Transverse colon (tissue), 4 donors: ENCODE results near the gene MRPL23. TPM values are rescaled to one million over a fixed set of nuclear protein-coding genes. Genes with fewer than 3 reads are reported as not detected.

Experiments
- DNase-seq: peaks from one replicate; pipeline ENCODE4 v3.0.0-alpha.2; 2019
- H3K27ac ChIP-seq, 4 donors: fragments of 200-600 bp; sonication (generic); 2 replicates each; pipeline ENCODE4 v1.5.1; 2016 to 2018; ENCODE audit warnings: inconsistent platforms in 4 of 4
- H3K27me3 ChIP-seq: fragments of 200-600 bp; sonication (generic); 2 replicates; pipeline ENCODE4 v1.5.1; 2017; ENCODE audit warnings: inconsistent platforms
- H3K36me3 ChIP-seq, 4 donors: fragments of 200-600 bp; sonication (generic); 2 replicates each; pipeline ENCODE4 v1.5.1; 2017 to 2019; ENCODE audit warnings: inconsistent platforms in 4 of 4
- H3K4me1 ChIP-seq, 4 donors: fragments of 200-600 bp; sonication (generic); 2 replicates each; pipeline ENCODE4 v1.5.1; 2017 to 2020; ENCODE audit warnings: inconsistent platforms in 4 of 4
- H3K4me3 ChIP-seq, 4 donors: fragments of 200-600 bp; sonication (generic); 1 replicate in 1 of 4; 2 replicates in 3 of 4; pipeline versions ENCODE4 v1.5.1 to v1.6.1; 2017 to 2019; ENCODE audit warnings: inconsistent platforms in 4 of 4
- H3K9me3 ChIP-seq, 2 donors: fragments of 200-600 bp; sonication (generic); 2 replicates each; pipeline ENCODE4 v1.5.1; 2017 to 2019; ENCODE audit warnings: inconsistent platforms in 2 of 2
- CTCF ChIP-seq, 5 experiments: fragments of 200-600 bp in 3 of 5; fragments of 450-650 bp in 2 of 5; sonication (generic) in 3 of 5; IDR thresholded peaks; 1 replicate in 2 of 5; 2 replicates in 3 of 5; pipeline ENCODE4 v1.5.1; 2016 to 2017; ENCODE audit warnings: antibody characterized with exemption in 5 of 5, inconsistent platforms in 3 of 5, mild to moderate bottlenecking in 2 of 5, moderate library complexity in 1 of 5
- EP300 ChIP-seq: sonication (generic); formaldehyde crosslinking; IDR thresholded peaks from one replicate; pipeline ENCODE4 v1.6.1; 2017; ENCODE audit warnings: antibody characterized with exemption, low read depth
- POLR2A ChIP-seq: fragments of 450-650 bp; IDR thresholded peaks from one replicate; pipeline ENCODE4 v1.6.1; 2016; ENCODE audit warnings: antibody characterized with exemption, mild to moderate bottlenecking, moderate library complexity
- POLR2AphosphoS5 ChIP-seq, 3 donors: sonication (generic); formaldehyde crosslinking; IDR thresholded peaks; one replicate each; pipeline ENCODE4 v1.6.1; 2016; ENCODE audit warnings: antibody characterized with exemption in 3 of 3
- WGBS, 2 donors: methylation state at CpG; one replicate each; pipeline ENCODE4 v1.1.5; 2018; ENCODE audit warnings: low coverage in 1 of 2; 5-methylcytosine and 5-hydroxymethylcytosine counted together
- in situ Hi-C, 4 donors: fragments of 200-750 bp; cut with MboI; loops; one replicate each; pipeline versions ENCODE4 v1.15.0 to v1.15.1; 2017; ENCODE audit warnings: low sequenced_read_pairs in 3 of 4, low pct_ligation_motif_present in 1 of 4, low pct_unique_long_range_greater_than_20kb in 1 of 4
- intact Hi-C: fragments of 100-400 bp; cut with DNase I; formaldehyde crosslinking; loops from one replicate; pipeline ENCODE4 v1.15.1; 2023; ENCODE audit warnings: low total_unique reads
- total RNA-seq, 4 donors: library from RNA; depleted of rRNA; stranded (reverse); fragments of >200 nt; gene quantifications; one replicate each; pipeline ENCODE4 v1.1.0, GENCODE V29; 2016

Gene MRPL23
- total RNA-seq, 4 donors from 2014 or later, result 91.7 to 187 (median 127) TPM

DNA sequence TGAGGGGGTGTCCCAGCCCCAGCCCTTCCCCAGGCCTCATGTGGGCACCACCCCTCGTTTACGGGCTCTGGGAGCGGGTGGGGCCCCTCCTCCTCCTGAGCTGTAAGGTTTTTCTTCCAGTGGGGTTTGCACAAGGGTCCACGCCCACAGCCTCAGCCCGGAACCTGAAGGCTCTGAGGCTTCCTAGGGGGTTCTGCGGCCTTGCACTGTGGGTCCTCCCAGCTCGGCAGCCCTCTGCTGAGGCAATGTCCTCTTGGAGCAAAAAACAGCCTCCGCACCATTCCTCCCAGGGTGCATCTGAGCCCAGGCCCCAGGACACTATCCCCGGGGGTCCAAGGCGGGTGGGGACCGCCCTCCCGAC, 36.4 kb downstream of the MRPL23 start:
- no peak for TF ChIP-seq EP300
- TF ChIP-seq CTCF (IDR thresholded peaks at IDR 0.05), result no peak
- Histone ChIP-seq H3K36me3 (no peaks in the 10 kb centered on the region), H3K27me3 (no peaks in the 10 kb centered on the region), H3K4me3 (no peak overlapping the region), H3K4me1 (no peaks in the 10 kb centered on the region), H3K27ac (no peak overlapping the region), H3K9me3 (no peaks in the 10 kb centered on the region)
- in situ Hi-C loops, result no loop called here
- intact Hi-C loops, result no loop called here
- 60% methylated on average over 11 of the region's 12 CpGs; no CpG with 5 or more reads in 1 of the 2 donors for WGBS, 2 donors
- DNase-seq, result no peak

DNA sequence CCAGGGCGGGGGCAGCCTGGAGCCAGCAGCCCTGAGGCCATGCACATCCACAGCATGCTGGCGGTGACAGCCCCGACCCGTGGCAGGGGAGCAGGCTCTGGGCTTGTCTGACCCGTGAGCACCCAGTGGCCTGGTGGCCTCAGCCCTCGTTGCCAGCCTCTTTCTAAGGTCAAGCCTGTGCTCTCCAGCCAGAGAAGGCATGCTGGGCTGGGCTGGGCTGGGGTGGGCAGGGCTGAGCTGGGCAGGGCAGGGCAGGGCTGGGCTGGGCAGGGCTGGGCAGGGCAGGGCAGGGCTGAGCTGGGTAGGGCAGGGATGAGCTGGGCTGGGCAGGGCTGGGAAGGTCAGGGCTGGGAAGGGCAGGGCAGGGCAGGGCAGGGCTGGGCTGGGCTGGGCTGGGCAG, 39.9 kb downstream of the MRPL23 start:
- no CpG with 5 or more reads among the region's 6 CpGs for WGBS, 2 donors
- H3K4me3 ChIP-seq, result no peak overlapping the region

GRCh38 chr11:1988174-1988573, 41.0 kb downstream of the MRPL23 start:
- Histone ChIP-seq H3K27ac (no peak overlapping the region), H3K4me1 (no peaks in the 10 kb centered on the region), H3K9me3 (no peaks in the 10 kb centered on the region), H3K4me3 (no peak overlapping the region), H3K36me3 (no peaks in the 10 kb centered on the region), H3K27me3 (no peaks in the 10 kb centered on the region)
- no CpG with 5 or more reads among the region's 11 CpGs for WGBS, 2 donors
- in situ Hi-C loops, result no loop called here
- TF ChIP-seq CTCF (IDR thresholded peaks at IDR 0.05) (no peak), POLR2A (no peak)
- DNase-seq, result no peak
- intact Hi-C loops, result no loop called here

More for the DNA sequence above, 39.9 kb downstream of the MRPL23 start:
- Histone ChIP-seq H3K9me3 (no peaks in the 10 kb centered on the region), H3K4me1 (no peaks in the 10 kb centered on the region), H3K36me3 (no peaks in the 10 kb centered on the region), H3K27me3 (no peaks in the 10 kb centered on the region), H3K27ac (no peak overlapping the region)
- TF ChIP-seq CTCF (IDR thresholded peaks at IDR 0.05), result no peak
- no peak for TF ChIP-seq POLR2AphosphoS5 (IDR thresholded peaks at IDR 0.05)
- TF ChIP-seq POLR2A, result no peak
- no peak for TF ChIP-seq EP300
- intact Hi-C loops, result no loop called here
- no peak for DNase-seq
- in situ Hi-C loops, result no loop called here

DNA sequence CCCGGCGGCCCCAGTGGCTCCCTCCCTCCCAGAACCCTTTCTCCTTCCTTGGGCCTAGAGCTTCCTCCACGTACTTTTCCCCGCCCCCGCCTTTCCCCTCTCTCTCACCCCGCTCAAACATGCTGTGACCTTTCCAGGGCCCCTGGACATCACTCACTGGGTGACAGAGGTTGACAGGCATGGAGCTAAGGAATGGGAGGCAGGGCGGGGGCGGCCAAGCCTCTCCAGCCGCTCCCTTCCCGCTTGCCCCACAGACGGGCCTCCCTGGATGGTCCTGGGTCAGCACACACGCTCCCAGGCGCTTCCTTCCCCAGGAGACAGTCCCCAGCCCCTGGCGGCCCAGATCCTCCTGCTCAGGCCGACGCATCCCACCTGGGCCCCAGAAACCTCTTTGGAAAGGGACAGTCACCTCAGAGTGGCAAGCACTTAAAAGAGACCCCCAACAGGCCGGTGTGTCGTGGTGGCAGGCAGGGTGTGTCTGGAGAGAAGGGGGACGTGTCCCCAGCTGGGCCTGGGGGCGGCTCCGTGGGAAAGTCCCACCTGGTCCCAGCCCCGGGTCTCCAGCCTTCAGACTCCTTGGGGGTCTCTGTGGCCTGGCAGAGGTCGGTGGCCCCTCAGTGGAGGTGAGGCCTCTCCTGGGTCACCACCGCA, 41.7 kb downstream of the MRPL23 start:
- 70% methylated on average over 16 of the region's 24 CpGs; no CpG with 5 or more reads in 1 of the 2 donors for WGBS, 2 donors

DNA sequence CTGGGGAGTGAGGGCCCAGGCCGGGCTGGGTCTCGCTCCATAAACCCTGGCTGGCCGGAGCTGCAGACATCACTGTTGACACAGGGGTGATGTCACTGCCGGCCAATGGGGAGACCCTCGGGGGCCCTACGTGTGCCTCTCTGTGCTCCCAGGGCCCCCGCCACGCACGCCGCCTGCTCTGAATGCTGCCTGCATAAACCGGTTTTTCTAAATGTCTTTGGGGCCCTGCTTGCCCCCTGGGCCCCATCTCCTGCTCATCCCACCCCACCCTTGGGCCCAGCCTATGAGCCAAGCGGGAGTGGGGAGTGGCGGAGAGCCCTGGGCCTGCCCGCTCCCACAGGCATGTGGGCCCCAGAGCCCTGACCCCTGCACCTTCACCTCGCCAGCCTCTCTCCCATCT, 42.8 kb downstream of the MRPL23 start:
- H3K4me1 ChIP-seq, result no peaks in the 10 kb centered on the region
- DNase-seq, result no peak
- H3K36me3 ChIP-seq, result no peaks in the 10 kb centered on the region
- no peaks in the 10 kb centered on the region for H3K27me3 ChIP-seq
- no CpG with 5 or more reads among the region's 15 CpGs for WGBS, 2 donors
- intact Hi-C loops (no loop called here), in situ Hi-C loops (no loop called here)
- H3K4me3 ChIP-seq, result no peak overlapping the region
- TF ChIP-seq POLR2A (no peak), POLR2AphosphoS5 (IDR thresholded peaks at IDR 0.05) (no peak), CTCF (IDR thresholded peaks at IDR 0.05) (no peak), EP300 (no peak)
- H3K27ac ChIP-seq, result no peak overlapping the region
- H3K9me3 ChIP-seq, result no peaks in the 10 kb centered on the region

More for the DNA sequence above, 41.7 kb downstream of the MRPL23 start:
- Histone ChIP-seq H3K9me3 (no peaks in the 10 kb centered on the region), H3K4me3 (no peak overlapping the region), H3K27ac (no peak overlapping the region), H3K36me3 (no peaks in the 10 kb centered on the region), H3K4me1 (no peaks in the 10 kb centered on the region), H3K27me3 (no peaks in the 10 kb centered on the region)
- intact Hi-C loops, result no loop called here
- DNase-seq, result no peak
- no peak for TF ChIP-seq POLR2AphosphoS5 (IDR thresholded peaks at IDR 0.05)
- in situ Hi-C loops, result no loop called here
